ENCODE results near the gene TRPC6.
"Not testable (repeated sequence)": the region's sequence is repeated elsewhere in the genome, so short reads cannot be mapped to it uniquely, and the experiment has no call there.

The TRPC6 gene

GRCh38 chr11:101516546-101516945 lies 67.3 kb downstream of the TRPC6 start:
- DNase-seq: no peak

DNA sequence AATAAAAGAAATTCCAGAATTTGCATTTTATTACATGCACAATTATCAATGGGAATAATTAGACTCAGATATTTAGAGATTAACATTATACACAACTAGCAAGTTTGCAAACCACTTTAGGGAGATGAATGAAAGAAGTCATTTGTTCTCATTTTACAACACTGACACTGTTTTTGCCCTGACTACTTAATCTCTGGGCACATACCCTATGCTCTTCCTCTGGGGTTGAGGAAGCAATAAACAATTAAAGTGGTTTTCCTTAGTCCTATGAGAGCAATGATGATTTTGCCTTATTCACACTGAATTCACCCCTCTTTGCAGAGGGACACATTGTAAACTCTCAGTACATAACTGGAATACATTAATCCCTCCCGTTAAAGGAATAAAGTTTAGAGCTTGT lies 72.7 kb downstream of the TRPC6 start:
- DNase-seq: no peak

GRCh38 chr11:101510591-101510990 lies 73.2 kb downstream of the TRPC6 start:
- DNase-seq: no peak

GRCh38 chr11:101509922-101510321 lies 73.9 kb downstream of the TRPC6 start:
- no peak for DNase-seq

DNA sequence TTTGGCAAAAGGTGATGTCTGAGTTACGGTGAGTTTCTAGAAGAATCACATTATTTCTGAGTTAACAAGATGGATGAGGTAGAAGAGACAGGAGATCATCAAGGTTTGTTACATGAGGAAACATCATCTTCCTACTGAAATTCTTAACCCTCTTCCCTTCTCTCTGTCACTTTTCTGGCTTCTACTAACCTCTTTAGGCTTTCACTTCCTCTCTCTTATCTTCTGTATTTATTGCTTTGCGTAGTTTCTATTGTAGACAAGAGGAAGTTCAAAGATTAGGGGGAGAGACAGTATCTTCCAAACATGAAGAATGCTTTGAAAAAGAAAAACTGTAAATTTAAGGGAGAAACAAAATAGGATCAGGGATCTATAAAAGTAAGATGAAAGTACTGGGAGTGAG lies 75.4 kb downstream of the TRPC6 start:
- no peak for DNase-seq

DNA sequence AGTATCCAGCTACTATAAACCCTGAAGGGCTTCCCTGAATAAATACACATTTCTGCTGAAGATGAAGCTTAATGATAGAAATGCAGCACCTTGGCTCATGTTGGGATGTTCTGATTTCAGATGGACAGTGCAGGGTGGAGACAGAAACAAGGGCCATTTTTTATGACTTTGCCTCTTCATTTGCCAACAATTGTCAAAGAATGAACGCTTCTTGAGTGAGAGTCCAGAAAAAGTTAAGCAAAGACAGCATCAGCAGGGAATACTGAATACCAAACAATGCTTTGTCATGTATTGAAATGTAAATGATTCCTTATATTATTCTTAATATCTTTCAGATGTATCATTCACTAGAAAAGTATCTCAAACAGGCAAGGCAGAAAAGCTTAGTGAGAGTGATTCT lies 84.9 kb downstream of the TRPC6 start:
- DNase-seq: no peak

DNA sequence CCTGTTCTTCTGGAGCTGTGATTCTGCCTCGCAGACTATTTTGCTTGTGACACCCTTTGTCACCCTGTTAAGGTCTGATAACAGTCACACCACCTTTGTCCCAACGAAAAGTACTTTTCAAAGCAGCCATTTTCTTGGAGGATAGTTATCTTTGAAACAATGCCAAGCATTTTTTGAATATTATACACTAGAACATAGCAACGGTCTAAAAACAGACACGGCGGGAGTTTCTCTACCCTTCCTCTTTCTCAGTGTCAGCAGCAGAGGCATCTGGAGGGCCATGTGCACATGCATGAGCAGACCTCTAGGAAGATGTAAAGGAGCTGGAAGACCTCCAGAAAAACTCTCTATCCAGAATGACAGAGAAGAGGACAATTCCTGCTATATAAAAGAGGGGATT lies 86.5 kb downstream of the TRPC6 start:
- DNase-seq: no peak

DNA sequence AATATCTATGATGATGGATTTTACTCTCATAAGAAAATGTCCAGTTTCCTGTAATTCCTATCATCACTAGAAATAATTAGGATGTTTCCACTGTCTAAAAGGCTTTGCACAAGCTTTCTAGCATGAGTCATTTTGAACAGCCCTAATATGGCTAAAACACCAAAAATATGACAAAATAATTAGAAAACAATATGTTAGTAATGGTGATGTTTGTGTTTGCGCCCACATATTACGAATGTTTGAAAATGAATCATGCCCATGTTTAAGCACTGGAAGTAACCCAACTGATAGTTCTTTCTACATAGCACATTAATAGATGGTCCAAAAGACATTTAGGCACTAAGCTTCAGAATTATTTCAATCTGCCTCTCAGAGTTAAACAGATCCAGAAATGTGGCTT lies 96.0 kb downstream of the TRPC6 start:
- no peak for DNase-seq

DNA sequence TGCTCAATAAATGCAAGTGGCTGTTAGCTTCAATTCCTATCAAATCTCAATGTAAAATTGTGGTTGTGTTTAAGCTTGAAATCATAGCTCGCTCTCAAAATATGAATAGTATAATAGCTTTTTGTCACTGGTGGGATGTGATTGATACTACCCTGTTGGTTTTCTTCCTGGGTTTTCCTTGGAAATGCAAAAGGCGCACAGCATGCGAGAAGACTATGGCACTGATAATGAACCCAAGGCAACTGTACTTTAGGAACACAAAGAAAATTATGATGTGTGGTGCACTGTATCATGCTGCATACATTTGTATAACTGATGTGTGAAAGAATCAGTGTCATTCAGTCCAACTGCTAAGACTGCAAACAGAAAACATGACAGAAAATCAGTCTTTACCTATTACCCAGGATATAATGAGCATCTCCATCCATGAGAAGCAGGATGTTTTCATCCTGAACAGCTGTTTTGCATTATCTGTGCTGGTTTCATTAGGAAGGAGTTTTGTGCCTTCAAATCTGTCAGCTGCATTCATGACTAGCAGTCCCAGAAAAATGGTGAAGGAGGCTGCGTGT lies 101.2 kb downstream of the TRPC6 start:
- DNase-seq: no peak

DNA sequence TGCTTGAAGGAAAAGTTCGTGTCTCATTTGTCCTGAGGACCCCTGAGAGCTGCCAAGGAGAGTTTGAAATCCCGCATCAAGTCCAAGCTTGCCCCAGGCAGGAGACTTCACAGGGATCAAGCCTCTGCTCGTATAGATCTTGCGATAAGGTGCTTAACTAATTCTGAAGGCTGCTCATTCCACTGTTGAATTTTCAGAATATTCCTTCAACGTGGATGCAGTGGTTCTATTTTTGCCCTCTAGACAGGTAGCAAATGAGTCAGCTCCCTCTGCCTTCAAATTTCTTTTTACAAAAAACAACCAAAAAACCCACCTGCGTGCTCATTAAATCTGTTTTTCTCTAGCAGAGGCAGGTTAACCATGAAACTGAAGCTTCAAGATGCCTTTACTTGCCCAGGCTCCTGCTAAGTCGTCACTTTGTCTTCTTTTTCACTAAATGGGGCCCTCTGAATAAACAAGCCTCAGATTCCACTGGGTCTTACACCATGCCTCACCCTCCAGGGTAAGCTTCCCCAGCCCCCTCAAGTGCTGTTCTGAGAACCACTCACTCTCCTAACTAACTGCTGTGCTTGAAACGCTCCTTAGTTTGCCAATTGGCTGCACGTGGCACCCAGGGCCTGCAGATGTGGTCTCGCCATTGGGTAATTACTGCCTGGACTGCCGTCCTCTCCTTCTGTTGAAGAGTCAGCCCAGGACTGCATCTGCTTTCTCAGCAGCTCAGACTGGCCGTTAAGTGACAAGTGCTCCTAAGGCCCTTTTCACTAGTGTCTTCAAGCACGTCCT lies 105.0 kb downstream of the TRPC6 start:
- no peak for DNase-seq

DNA sequence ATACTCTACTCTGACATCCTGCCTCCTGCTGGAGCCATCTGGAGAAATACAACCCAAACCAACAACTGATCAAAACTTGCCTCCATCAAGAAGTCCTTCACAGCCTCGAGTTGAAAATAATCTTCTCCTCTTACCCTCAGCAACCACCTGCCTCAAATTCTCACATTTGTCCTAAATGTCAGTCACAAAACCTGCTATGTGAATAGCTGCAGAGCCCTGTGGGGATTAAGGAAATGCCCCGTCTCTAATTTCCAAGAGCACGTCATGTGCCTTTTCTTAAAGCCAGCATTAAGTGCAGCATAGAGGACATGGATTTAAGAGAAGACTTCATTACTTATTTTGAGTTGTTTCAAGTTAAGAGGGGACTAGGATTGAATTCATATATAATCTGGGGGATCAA lies 105.9 kb downstream of the TRPC6 start:
- DNase-seq: no peak

DNA sequence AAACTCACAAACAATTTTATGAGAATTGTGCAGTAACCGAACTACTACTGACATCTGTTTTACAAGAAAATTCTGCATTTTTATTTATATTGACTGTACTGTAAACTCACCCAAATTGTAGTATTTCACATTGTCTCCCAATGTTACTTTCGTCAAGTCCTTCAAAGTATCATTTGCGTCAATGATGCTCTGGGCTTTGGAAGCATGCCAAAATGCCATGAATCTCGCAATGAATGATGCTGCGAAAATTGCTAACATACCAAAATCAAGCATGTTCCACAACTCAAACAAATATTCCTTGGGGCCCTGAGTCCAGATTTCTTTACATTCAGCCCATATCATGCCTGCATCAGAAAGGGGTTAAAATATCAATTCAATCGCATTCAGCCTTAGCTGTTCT lies 107.6 kb downstream of the TRPC6 start:
- no peak for DNase-seq

DNA sequence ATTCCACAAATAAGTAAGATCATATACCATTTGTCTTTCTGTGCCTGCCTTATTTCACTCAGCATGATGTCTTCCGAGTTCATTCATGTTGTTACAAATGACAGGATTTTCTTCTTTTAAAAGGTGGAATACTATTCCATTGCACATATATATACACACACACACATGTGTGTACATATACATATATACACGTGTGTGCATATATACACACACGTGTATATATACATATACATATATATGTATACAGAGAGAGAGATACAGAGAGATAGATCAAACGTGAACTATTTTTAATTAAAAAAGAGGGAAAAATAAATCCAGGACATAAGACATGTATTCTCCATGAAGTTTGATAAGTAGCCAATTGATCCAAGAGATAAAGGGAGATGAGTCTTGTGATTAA lies 108.1 kb downstream of the TRPC6 start:
- no peak for DNase-seq

GRCh38 chr11:101474666-101475065 lies 109.1 kb downstream of the TRPC6 start:
- no peak for DNase-seq

- DNase-seq: no peak
Observed at GRCh38 chr11:101470881-101471520, 112.8 kb downstream of the TRPC6 start.

- no peak for DNase-seq
Observed at GRCh38 chr11:101470419-101470818, 113.4 kb downstream of the TRPC6 start.

DNA sequence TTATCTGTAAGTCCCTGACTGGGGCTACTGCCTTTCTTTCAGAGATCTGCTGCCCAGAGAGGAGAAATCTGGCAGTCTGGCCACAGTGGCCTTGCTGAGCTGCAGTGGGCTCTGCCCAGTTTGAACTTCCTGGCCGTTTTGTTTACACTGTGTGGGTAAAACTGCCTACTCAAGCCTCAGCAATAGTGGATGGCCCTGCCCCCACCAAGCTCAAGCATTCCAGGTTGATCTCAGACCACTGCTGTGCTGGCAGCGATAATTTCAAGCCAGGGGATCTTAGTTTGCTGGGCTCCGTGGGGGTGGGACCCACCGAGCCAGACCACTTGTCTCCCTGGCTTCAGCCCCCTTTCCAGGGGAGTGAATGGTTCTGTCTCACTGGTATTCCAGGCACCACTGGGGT lies 117.5 kb downstream of the TRPC6 start:
- no peak for DNase-seq

GRCh38 chr11:101464388-101464787 lies 119.4 kb downstream of the TRPC6 start:
- not testable (repeated sequence) for DNase-seq

DNA sequence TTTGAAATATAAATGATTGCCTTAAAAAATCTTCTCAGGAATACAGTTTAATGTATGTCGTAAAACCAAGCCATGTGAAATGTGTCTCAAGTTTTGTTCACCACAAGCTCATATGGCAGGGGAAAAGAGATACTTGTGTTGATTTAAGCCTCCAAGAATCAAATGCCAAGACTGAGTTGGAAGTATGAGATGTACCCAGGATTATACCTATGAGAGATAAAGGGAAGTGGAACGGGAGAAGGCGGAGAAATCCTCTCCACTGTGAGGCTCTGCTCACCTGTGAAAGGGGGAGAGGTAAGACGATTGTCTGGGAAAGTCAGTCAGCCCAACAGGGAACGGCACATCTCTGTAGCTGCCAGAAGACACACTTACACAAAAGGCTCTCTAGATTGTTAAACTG lies 124.8 kb downstream of the TRPC6 start:
- DNase-seq: no peak

DNA sequence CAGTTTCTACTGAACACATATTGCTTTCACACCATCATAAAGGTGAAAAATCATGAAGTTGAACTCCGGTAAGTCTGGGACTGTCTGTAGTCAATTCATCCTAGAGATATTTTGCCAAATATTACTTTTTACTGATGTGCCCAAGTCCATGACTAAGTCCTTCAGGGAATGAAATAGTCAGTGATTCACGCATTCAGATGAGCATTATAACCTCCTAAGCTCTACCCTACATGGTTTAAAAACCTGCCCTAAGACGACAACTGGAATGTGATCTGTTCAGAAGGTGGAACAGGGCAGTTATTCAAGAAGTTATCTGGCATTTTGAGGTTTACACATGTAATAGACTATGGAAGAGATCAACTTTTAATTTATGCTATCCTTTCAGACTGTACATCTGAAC lies 125.6 kb downstream of the TRPC6 start:
- no peak for DNase-seq

GRCh38 chr11:101456812-101457211 lies 127.0 kb downstream of the TRPC6 start:
- no peak for DNase-seq

DNA sequence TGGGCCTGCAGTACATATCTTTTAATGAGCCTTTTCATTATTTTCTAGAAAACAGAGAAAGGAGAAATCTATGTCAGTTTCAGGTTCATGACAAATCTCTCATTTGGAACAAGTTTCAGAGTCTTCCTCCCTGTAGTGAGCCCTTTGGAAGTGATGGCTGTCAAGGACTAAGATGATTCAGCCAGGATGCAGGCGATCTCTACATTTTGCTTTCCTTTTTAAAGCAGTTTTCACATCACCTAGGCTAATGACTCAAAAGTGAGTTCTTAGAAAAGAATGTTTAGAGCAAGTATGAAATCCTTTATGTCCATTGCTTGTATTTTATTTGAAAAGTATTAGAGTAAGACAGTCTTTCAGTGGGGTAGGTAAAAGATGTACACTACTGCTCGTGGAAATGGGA lies 130.1 kb downstream of the TRPC6 start:
- DNase-seq: no peak

GRCh38 chr11:101448881-101449442 lies 134.8 kb downstream of the TRPC6 start:
- no peak for DNase-seq

DNA sequence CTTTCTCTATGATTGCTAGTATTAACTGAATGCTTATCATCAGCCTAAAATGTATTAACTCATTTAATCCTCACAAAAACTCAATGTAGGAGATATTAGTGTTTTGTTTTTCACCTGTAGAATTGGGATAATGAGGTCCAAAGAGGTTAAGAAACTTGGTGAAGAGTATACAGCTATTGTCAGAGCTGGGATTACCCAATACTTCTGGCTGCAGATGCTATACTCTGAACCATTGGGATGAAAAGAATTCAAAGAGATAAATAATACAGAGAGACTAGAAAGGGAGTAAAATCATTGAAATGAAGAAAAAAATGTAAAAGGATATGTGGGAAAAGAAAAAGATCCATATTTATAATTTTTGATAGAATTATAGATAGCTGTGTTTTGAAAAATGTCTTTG lies 137.1 kb downstream of the TRPC6 start:
- DNase-seq: no peak

All from KG1 (cell line).